HG03342 (cell line): ENCODE measurements around the gene IFT57.
"Not testable (repeated sequence)": the region's sequence is repeated elsewhere in the genome, so short reads cannot be mapped to it uniquely, and the experiment has no call there.

Experiments used
- ATAC-seq: cut with Tn5 transposase; IDR thresholded peaks from one replicate; pipeline ENCODE4 v1.9.1; 2021; ENCODE audit warnings: mild to moderate bottlenecking, moderate library complexity; ENCODE audit not compliant: unreplicated experiment

Gene IFT57

DNA sequence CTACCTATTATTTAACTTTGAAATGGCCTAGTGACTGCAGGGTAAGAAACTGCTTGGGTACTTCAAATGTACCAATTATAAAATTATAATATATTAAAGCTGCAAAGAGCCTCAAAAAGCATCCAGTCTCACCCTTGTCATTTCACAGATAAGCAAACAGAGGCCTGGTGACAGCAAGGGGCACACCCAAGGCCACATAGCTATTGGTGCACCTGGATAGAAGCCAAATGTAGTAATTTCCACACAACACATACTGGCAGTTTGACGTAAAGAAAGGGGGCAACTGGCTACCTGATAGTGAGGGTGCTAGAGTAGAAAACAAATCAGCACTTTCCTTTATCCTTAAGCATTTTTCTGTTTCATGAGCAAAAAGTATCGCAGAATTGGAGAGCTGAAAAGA, 51.1 kb downstream of the IFT57 start:
- no peak for ATAC-seq

DNA sequence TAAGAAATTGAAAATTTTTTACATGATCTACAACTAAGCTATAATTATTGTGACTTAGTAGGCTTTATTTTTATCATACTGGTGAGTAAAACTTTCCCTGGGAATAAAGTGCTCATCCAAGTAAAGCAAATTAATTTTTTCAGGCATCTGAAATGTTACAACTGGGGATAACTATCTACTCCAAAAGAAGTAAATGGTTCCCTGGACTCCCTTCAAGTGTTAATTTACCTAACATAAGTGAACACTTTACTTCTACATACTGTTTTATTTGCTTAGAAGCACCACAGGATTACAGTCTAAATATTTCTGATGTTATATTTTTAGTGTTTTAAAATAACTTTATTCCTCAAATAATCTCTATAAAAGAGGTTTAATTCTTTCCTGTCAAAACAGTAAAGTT, 57.8 kb downstream of the IFT57 start:
- ATAC-seq, result no peak

DNA sequence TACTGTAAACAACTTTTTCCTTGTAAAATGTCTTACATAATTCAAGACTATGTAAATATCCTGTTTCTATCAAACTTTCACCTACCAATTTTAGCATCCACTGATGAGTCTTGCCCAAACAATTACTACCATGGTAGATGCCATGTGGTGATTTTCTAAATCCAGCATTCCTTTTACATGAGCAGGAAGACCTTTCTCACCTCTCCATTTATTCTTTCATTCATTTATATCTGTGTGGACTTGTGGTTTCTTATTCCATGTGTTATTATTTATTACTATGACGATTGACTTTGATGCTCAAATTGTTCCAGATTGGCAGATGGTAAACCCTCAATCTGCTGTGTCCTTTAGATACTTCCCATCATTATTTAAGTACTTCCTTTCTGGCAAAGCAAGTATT, 62.4 kb downstream of the IFT57 start:
- no peak for ATAC-seq

DNA sequence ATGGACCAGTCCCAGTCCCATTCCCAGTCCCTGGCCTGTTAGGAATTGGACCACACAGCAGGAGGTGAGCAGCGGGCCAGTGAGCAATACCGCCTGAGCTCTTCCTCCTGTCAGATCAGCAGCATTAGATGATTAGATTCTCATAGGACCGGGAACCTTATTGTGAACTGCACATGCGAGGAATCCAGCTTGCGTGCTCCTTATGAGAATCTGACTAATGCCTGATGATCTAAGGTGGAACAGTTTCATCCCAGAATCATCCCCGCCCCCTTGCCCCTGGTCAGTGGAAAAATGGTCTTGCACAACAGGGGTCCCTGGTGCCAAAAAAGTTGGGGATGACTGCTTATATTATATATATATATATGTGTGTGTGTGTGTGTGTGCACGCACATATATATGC, 63.1 kb downstream of the IFT57 start:
- no peak for ATAC-seq

DNA sequence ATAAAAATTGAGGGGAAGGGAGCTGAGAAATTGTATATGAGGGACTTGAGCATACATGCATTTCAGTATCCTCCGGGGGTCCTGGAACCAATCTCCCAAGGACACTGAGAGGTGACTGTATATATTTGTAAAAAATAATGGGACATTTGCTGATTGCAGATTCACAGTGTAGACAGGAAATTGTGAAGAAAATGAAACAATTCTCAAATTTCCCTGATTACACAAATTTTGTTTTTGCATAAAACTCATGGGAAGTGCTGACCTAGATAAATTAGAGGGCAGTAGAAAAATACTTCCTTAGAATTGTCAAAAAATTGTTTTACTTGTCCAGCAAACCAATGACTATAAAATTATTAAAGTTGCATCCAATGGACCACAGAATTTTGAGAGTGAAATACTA, 64.0 kb downstream of the IFT57 start:
- no peak for ATAC-seq

DNA sequence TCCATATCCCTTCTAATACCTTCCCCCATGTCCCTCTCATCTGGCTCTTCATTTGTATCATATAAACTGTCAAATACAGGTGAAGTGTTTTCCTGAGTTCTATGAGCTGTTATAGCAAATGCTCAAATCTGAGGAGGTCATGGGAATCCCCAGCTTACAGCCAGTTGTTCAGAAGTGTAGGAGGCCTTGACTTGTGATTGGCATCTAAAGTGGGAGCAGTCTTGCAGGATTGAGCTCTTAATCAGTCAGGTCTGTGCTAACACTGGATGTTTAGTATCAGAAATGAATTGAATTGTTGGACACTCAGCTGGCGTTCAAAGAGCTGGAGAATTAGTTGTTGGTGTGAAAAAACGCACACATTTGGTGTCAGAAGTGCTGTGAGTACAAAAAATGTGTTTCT, 65.0 kb downstream of the IFT57 start:
- no peak for ATAC-seq

DNA sequence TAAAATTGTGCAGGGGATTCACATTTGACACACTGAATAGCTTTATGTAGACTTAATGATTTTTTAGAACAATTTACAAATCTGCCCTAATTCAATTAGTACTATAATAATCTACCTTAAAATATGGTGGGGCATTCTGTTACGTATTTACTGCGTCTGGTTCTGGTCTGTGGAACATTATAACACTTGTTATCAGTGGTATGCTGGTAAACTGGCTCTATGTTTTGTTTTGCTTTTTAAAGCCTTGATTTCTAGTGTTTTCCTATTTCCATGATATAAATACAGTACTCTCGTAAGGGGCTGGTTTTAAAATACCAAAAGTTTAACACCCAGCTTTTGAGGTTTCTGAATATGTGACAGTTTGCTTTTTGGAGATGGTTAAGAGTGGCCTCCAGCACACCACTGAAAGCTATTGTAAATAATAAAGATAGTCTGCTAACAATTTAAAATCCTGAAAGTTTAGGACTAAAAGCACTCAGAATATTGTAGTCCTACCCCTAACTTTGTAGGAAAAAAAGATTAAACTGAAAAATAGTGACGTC, 65.8 kb downstream of the IFT57 start:
- ATAC-seq, result no peak

DNA sequence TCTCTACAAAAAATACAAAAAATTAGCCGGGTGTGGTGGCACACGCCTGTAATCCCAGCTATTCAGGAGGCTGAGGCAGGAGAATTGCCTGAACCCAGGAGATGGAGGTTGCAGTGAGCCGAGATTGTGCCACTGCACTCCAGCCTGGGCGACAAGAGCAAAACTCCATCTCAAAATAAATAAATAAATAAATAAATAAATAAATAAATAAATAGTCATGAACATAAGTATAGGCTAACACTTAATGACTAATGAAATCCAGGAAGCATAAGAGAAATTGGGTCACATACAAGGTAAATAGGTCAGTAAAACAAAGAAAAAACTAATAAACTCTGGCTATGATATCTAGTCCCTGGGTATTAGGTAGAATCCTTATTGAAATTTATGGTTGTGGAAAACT, 66.6 kb downstream of the IFT57 start:
- ATAC-seq, result not testable (repeated sequence)

DNA sequence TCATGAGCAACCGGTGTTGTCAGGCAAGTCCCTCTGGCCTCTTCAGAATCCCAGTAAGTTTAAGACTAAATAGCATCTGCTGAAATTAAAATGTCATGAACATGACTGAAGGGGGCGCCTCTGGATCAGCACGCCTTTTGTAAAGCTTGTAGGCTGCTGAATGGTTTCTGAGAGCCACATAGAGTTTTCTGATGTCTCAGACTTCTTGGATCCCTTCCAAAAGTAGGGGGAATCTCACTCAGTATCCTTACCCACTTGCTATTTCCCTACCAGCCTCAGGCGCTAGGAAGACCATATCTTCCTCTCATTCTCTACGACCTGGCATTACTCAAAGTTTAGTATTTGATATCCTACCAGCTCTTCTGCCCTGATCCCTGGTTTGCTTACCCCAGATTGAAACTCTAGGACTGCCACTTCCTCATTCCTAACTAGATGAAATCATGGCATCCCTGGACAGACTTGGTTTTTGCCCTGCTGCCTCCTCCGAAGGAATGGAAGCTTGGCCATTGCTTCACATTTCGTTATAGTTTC, 68.7 kb downstream of the IFT57 start:
- ATAC-seq, result peak; percentile 80

DNA sequence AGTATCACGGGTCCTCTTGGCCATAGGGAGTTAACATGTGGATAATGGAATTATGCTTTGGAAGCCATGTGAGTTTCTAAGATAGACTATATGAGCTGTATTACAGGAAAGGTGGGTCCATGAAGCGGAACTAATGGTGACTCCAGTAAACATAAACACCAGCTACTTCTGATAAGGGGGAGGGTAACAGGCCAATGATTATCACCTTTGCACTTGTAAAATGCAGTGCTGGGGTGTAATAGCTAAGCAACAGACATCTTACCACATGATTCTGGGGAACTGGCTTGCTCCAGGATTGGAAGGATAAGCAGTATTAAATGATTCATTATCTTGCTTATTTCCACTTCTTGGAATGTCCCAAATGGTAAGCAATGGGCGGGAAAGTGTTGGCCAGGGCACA, 70.0 kb downstream of the IFT57 start:
- ATAC-seq, result no peak

DNA sequence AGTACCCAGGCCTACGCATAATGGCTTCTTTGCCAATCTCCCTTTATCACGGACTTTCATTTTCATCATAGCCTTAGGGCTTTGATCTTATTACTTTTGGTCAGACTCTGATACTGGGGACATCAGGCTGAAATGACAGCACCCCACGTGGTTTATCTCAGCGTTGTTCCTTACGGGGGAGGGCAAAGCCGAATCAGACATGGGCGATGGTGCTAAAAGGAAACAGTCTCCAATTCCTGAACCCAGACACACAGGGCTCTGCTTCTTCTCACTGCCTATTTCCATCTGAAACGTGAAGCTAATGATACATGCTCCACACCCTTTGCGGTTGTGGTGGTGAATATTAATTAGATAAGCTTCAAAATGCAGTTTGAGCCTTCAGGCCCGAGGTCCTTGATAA, 72.0 kb downstream of the IFT57 start:
- no peak for ATAC-seq

DNA sequence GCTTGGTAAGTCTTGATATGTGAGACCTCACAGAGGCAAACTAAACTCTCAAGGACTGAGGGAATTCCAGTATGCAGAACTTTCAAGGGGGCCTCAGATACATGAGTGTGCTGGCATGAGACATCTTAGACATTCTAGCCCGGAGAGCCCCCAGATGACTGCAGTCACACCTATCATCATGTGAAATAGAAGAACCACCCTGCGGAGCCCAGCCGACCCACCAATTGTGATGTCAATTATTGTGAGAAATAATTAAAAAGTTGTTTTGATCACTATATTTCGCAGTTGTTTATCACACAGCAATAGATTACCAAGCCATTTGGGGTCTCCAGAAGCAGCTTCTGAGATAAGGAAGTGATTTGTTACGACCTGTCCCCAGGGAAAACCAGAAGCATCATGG, 76.1 kb downstream of the IFT57 start:
- ATAC-seq, result no peak

DNA sequence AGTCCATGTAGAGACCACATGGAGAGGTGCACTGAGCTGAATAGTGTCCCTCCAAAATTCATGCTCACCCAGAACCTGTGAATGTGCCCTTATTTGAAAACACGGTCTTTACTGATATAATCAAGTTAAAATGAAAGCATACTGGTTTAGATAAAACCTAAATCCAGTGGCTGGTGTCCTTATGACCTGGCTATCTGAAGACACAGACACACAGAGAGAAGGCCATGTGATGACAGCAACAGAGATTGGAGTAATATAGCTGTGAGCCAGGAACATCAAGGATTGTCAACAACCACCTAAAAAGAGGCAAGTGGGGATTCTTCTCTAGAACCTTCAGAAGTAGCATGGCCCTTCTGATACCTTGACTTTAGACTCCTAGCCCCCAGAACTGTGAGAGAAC, 76.6 kb downstream of the IFT57 start:
- ATAC-seq, result no peak

DNA sequence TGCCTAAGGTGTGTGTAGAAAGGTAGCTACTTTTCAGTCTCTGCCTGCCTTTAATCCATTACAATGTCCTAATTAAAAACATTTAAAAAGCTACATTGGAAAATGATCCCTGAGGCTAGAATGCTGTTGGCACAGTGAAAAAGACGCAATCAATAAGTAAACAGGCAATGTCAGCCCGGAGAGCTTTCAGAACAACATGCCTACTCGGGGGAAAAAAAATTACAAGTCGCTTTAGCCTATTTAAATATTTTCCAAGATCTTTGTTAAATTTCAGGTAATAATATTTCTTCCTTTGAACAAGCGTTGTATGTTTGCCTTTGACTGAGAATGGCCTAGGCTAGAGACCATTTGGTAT, 84.8 kb downstream of the IFT57 start:
- no peak for ATAC-seq

DNA sequence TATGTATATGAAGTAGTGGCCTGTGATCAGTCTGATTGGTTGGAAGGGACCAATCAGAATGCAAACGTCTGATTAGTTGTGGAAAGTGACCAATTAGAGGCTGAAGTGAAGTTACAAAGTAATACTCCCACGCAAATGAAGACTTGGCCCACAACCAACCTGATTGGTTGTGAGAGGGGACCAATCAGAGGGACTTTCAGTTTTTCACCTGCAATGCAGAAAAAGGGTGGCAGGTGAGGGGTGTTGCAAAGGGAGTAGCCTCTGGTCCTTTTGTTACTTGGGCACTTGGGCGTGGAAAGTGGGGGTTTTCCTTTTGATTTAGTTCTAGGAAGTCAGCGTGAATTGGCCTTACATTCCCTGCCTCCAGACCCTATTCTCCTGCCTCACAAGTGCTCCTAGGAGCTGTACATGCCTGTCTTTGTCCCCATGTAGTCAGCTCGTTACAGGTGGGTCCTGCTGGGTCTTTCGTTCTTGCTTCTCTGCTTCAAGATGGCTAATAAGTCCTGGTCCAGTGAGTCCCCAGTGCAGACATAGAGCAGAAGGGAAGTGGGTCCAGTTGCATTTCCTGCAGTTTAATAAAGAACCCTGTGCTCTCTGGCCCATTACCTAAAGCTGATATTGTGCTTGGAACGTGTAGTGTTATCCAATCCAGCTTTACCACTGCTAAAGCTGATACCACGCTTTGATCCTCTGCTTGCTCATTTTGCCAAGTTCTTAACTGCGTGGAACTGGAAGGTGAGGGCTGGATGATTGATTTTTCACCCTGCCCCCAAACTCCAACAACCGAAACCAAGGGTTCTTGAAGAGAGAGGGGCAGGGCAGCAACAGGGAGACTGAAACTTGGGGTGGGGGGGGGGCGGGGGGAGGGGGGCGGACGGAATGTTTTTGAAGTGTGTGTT, 85.4 kb downstream of the IFT57 start:
- no peak for ATAC-seq

DNA sequence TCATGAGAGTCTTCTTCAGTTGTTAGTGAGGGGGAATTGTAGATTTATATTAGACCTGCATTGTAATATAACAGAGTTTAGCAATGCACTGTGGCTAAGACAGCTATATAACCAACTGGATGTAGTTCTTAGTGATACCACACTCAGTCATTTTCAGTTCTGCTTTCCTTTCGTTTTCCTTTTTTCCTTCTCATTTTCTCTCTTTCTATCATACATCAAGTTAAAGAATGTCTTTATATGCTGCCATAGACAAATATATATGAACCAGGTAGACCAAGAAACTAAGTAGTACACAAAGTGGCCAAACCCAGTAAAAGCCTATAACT, 87.7 kb downstream of the IFT57 start:
- ATAC-seq, result peak; percentile 44

DNA sequence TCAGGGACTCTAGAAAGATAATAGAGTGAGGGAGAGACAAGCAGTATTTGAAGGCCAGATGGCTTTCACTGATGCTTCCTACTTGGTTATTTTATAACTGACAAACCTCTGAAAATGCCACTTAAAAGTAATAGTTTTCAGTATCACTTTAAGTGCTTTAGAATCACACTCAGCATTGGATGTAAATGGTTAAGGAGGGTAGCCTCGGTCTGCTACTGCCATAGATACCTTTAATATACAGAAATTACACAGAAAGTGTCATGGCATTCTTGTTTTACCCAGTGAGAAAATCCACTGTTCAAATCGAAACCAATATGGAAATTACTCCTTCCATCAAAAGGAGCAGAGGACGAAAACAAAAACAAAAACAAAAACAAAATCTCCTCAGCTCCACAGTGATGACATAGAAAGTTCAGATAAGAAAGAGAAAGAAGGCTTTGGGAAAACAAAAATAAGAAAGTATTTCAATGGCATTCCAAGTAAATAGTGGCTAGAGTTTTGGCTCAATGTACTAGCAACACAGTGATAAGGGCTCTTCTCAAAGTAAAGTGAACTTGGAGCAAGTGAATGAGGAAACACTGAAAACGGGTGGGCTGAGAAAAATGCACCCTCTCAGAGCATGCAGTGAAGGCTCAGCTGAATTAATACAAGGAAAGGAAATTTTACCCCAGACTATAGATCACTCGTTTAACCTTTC, 88.2 kb downstream of the IFT57 start:
- peak; percentile 36 for ATAC-seq

DNA sequence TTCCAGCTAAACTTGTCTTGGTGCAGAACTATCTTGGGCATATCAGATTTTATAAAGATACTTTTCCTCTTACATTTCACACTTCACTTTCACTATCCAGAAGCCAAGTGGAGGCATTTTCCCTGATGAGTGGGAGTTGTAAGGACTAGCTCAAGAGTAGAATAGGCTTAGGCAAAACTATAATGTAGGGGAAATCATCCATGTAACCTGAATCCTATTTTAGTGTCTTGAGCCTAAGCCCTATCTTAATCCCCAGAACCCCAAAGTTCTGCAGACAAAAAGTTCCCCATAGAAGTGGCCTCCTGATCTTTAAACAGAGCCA, 89.2 kb downstream of the IFT57 start:
- ATAC-seq, result no peak

DNA sequence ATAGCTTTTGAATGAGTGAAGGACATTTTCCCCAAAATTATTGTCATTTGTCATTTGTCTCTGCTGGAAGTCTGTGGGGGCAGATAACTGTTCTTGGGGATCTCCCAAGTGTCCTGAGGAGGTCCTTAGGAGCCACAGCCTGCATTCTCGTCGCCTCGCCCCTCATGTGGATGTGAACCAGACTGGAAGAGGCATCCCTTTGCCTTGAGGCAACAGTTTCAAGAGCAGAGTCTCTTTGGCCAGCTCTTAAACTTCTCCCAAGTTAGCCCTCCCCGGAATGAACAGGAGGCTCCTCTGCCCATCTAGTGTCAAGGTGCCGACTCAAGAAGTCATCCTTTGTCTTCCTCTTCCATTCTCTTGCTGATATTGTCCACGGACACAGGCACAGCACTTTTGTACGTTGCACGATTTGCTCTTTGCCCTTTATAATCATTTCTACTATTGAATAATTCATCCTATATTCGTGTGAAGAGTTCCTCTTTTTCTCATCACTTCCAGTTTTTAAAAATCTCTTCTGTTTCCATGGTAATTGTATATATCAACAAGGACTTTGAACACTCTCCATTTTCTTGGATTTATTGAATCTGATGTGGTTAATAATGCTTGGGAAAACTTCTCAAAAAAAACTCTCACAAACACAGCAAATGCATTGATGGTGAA, 90.6 kb downstream of the IFT57 start:
- no peak for ATAC-seq

DNA sequence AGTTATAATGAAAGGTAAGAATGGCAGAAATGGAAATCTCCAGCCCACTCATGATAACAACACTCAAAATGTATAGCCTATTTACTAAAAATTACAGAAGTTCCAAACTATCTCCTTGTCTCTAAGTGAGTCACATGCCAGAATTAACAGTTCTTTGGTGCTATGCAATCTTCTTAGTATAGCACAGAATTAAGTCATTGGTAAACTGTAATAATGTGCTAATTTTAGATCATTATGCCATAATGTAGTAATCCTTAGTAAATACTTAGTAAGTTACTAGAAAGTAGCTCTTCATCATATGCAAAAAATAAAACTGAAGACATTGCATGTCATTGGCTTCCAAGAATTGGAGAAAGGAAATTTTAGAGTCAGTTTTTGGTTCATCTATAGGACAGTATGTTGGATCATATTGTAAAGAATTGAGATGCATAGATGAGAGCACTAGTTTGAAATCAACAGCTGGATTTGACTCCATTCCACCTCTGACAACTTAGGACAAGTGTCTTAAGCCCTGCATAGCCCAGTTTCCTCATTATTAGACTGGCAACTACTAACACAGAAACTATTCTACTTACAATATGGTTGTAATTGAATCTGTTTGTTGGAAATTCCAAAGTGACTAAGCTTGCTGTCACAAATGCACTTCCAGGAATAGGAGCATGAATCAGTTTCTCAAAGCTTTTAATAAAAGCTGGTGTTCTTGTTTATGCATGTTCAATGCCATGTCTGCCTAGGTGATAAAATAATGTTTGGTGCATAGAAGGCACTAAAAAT, 91.3 kb downstream of the IFT57 start:
- no peak for ATAC-seq

DNA sequence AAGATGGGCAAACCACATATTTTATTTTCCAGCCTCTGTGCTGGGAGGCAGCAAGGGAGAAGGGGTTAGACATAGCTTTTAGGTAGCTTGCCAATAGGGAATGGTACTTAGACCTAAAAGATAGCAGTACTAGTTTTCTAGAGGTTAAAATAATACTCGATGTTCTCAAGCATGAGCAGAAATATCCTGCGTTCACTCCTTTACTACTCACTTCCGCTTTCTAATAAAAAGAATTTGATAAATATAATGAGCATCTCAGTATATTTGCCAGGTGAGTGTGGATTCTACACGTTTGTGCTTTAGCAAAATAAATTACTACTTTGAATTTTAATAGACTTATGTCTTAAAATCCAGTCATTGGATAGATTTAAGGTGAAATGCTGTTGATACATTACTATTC, 92.0 kb downstream of the IFT57 start:
- ATAC-seq, result no peak
